IMR-90 (cell line): ENCODE results near the gene RASGRP2. TPM values are rescaled to one million over a fixed set of nuclear protein-coding genes. Genes with fewer than 3 reads are reported as not detected.

Experiments
- ATAC-seq: fragments of 200-7000 bp; cut with Tn5 transposase; 2 replicates; pipeline ENCODE4 v1.9.1; 2020; ENCODE audit warnings: low read depth, mild to moderate bottlenecking, moderate library complexity
- BruUV-seq: library from RNA; stranded (reverse); fragments of 400-500 nt; replicated peaks from 2 replicates; lab custom pipeline; 2021; lab: Mats Ljungman, UMichigan
- CTCF ChIA-PET: fragments of 300-600 bp; formaldehyde crosslinking; extraction: SDS; loops from one replicate; lab custom pipeline; 2021; ENCODE audit warnings: antibody characterized with exemption; lab: Yijun Ruan, JAX
- POLR2A ChIA-PET: fragments of 300-600 bp; sonication (Branson Sonifier 250); formaldehyde crosslinking; loops from one replicate; lab custom pipeline; 2022; ENCODE audit warnings: antibody characterized with exemption; ENCODE audit not compliant: unreplicated experiment; lab: Charles Lee
- DNase-seq: peaks from one replicate; pipeline ENCODE4 v3.0.0; 2013
- H2AFZ ChIP-seq: replicated peaks from 2 replicates; pipeline ENCODE3; 2013; ENCODE audit warnings: low read length, mild to moderate bottlenecking; ENCODE audit not compliant: poor library complexity
- H2AK5ac ChIP-seq: 2 replicates; pipeline ENCODE4 v1.6.1; 2013; ENCODE audit warnings: low read depth, low read length, inconsistent platforms
- H2AK9ac ChIP-seq: replicated peaks from 2 replicates; pipeline ENCODE3; 2013; ENCODE audit warnings: mild to moderate bottlenecking, low read depth, low read length, moderate library complexity; ENCODE audit not compliant: poor library complexity
- H2BK120ac ChIP-seq: 2 replicates; pipeline ENCODE4 v1.6.1; 2013; ENCODE audit warnings: low read depth, low read length, inconsistent platforms
- H2BK15ac ChIP-seq: 3 replicates; pipeline ENCODE4 v1.6.1; 2013; ENCODE audit warnings: low read depth, low read length, inconsistent platforms
- H2BK20ac ChIP-seq: 2 replicates; pipeline ENCODE4 v1.6.1; 2013; ENCODE audit warnings: low read depth, mild to moderate bottlenecking, inconsistent platforms, low read length, moderate library complexity
- H2BK5ac ChIP-seq: 2 replicates; pipeline ENCODE4 v1.6.1; 2013; ENCODE audit warnings: mild to moderate bottlenecking, low read depth, low read length, inconsistent platforms; ENCODE audit not compliant: poor library complexity, severe bottlenecking
- H3K14ac ChIP-seq: replicated peaks from 2 replicates; pipeline ENCODE4 v1.6.1; 2013; ENCODE audit warnings: low read depth, low read length, inconsistent platforms
- H3K18ac ChIP-seq: 2 replicates; pipeline ENCODE4 v1.6.1; 2013; ENCODE audit warnings: low read depth, low read length, control low read depth
- H3K23ac ChIP-seq: 2 replicates; pipeline ENCODE4 v1.6.1; 2013; ENCODE audit warnings: low read depth, low read length, inconsistent platforms
- H3K27ac ChIP-seq: 2 replicates; pipeline ENCODE4 v1.5.1; 2013; ENCODE audit warnings: mild to moderate bottlenecking, control low read depth, low read length; ENCODE audit not compliant: insufficient read depth
- H3K27me3 ChIP-seq: 2 replicates; pipeline ENCODE4 v1.6.1; 2013; ENCODE audit warnings: low read length; ENCODE audit not compliant: control insufficient read depth, insufficient read depth
- H3K36me3 ChIP-seq: 2 replicates; pipeline ENCODE4 v1.6.1; 2013; ENCODE audit warnings: low read length, mixed read lengths; ENCODE audit not compliant: control insufficient read depth, insufficient read depth
- H3K4ac ChIP-seq: 2 replicates; pipeline ENCODE4 v1.6.1; 2013; ENCODE audit warnings: low read depth, low read length, inconsistent platforms
- H3K4me1 ChIP-seq: 2 replicates; pipeline ENCODE4 v1.6.1; 2013; ENCODE audit warnings: low read length, mixed read lengths; ENCODE audit not compliant: control insufficient read depth, insufficient read depth
- H3K4me2 ChIP-seq: 2 replicates; pipeline ENCODE4 v1.6.1; 2013; ENCODE audit warnings: low read depth, mild to moderate bottlenecking, control low read depth, low read length, moderate library complexity
- H3K4me3 ChIP-seq: 2 replicates; pipeline ENCODE4 v1.5.1; 2013; ENCODE audit warnings: low read depth, mild to moderate bottlenecking, control low read depth, low read length, moderate library complexity; ENCODE audit not compliant: insufficient read depth
- H3K56ac ChIP-seq: 2 replicates; pipeline ENCODE4 v1.6.1; 2013; ENCODE audit warnings: low read length, inconsistent platforms; ENCODE audit not compliant: insufficient read depth; ENCODE audit errors: extremely low read depth
- H3K79me1 ChIP-seq, 2 experiments: 2 replicates each; pipeline ENCODE4 v1.6.1; 2013; ENCODE audit warnings: low read length in 2 of 2, inconsistent platforms in 1 of 2, low read depth in 1 of 2
- H3K9ac ChIP-seq: 2 replicates; pipeline ENCODE4 v1.6.1; 2013; ENCODE audit warnings: low read depth, low read length, control low read depth
- H3K9me1 ChIP-seq: 2 replicates; pipeline ENCODE4 v1.6.1; 2013; ENCODE audit warnings: low read length, inconsistent platforms; ENCODE audit not compliant: insufficient read depth
- H3K9me3 ChIP-seq: 2 replicates; pipeline ENCODE4 v1.6.1; 2013; ENCODE audit warnings: low read length; ENCODE audit not compliant: control insufficient read depth, insufficient read depth
- H4K20me1 ChIP-seq: 2 replicates; pipeline ENCODE4 v1.6.1; 2013; ENCODE audit warnings: low read length, inconsistent platforms; ENCODE audit not compliant: insufficient read depth
- H4K5ac ChIP-seq: 2 replicates; pipeline ENCODE4 v1.6.1; 2013; ENCODE audit warnings: mild to moderate bottlenecking, low read depth, low read length, control low read depth
- H4K8ac ChIP-seq, 2 experiments: 2 replicates each; pipeline ENCODE4 v1.6.1; 2013; ENCODE audit warnings: low read depth in 2 of 2, low read length in 2 of 2, control low read depth in 1 of 2, inconsistent platforms in 1 of 2
- H4K91ac ChIP-seq: 2 replicates; pipeline ENCODE4 v1.6.1; 2013; ENCODE audit warnings: low read depth, low read length, inconsistent platforms; ENCODE audit not compliant: insufficient read depth
- CEBPB ChIP-seq: IDR thresholded peaks from 2 replicates; pipeline ENCODE4 v1.6.1; 2012; ENCODE audit warnings: low read depth, low read length, improper control_type of control experiment
- FOS ChIP-seq: fragments of 150-350 bp; IDR thresholded peaks from 2 replicates; pipeline ENCODE4 v1.6.1; 2016; ENCODE audit warnings: low read depth, low read length
- MXI1 ChIP-seq: IDR thresholded peaks from 2 replicates; pipeline ENCODE4 v1.6.1; 2012; ENCODE audit warnings: low read depth, mild to moderate bottlenecking, low read length, moderate library complexity, borderline replicate concordance
- POLR2A ChIP-seq: IDR thresholded peaks from 2 replicates; pipeline ENCODE4 v1.6.1; 2012; ENCODE audit warnings: mild to moderate bottlenecking, low read depth, low read length
- SMC3 ChIP-seq: fragments of 150-350 bp; IDR thresholded peaks from 2 replicates; pipeline ENCODE4 v1.6.1; 2016; ENCODE audit warnings: low read depth, mild to moderate bottlenecking, antibody characterized with exemption, low read length, moderate library complexity
- WGBS, 2 experiments: methylation state at CpG; one replicate each; pipeline versions ENCODE4 v1.1.5 to v1.1.7; 2013; ENCODE audit warnings: missing lambda C conversion rate in 2 of 2; ENCODE audit not compliant: insufficient read length in 1 of 2; ENCODE audit errors: extremely low coverage in 2 of 2; 5-methylcytosine and 5-hydroxymethylcytosine counted together
- dilution Hi-C: fragments of 300-500 bp; cut with HindIII; formaldehyde crosslinking; loops from one replicate; pipeline ENCODE4 v1.14.3; 2018; ENCODE audit warnings: low sequenced_read_pairs; ENCODE audit not compliant: unreplicated experiment
- in situ Hi-C: fragments of 300-500 bp; cut with MboI; formaldehyde crosslinking; loops from 3 replicates; pipeline ENCODE4 v1.14.3; 2019; ENCODE audit warnings: low sequenced_read_pairs, inconsistent platforms, mixed read lengths
- intact Hi-C: fragments of 100-400 bp; cut with micrococcal nuclease; formaldehyde crosslinking; loops from 2 replicates; pipeline ENCODE4 v1.10.0; 2022
- polyA plus RNA-seq, 3 experiments: library from polyadenylated mRNA; depleted of rRNA; stranded (reverse); fragments of >200 nt; gene quantifications; 2 replicates each; pipeline ENCODE4 v1.2.3, GENCODE V29; 2012; ENCODE audit warnings: low replicate concordance in 1 of 3
- total RNA-seq: library from RNA; depleted of rRNA; stranded (reverse); fragments of >200 nt; gene quantifications from 2 replicates; pipeline ENCODE4 v1.2.3, GENCODE V29; 2012
- TF ChIP-seq, protein P1 (sequence below): conservative IDR thresholded peaks from 2 replicates; pipeline ENCODE4 v1.5.1; 2012; ENCODE audit warnings: mild to moderate bottlenecking, low read depth, low read length, improper control_type of control experiment

RASGRP2 gene
- total and polyA plus RNA-seq, 2 of the 4 experiments (the other 2 are of a cell fraction) = 1.2 TPM; not detected in 1

GRCh38 chr11:64771861-64772260, 27.9 kb upstream of the RASGRP2 start:
- no peak for DNase-seq
- H2AFZ ChIP-seq = no peak overlapping the region
- no peak overlapping the region for H2BK5ac ChIP-seq
- ChIA-PET CTCF (no interaction called here), POLR2A (no interaction called here)
- no peak overlapping the region for H2AK5ac ChIP-seq
- no peak overlapping the region for H2BK120ac ChIP-seq
- H3K36me3 ChIP-seq = peaks cover 80% of the 10 kb centered on the region
- H2AK9ac ChIP-seq = no peak overlapping the region
- intact Hi-C loops (no loop called here), dilution Hi-C loops (no loop called here), in situ Hi-C loops (no loop called here)
- no TSS peak for BruUV-seq
- H2BK20ac ChIP-seq = no peak overlapping the region
- no peak for ATAC-seq
- H4K8ac ChIP-seq = no peak overlapping the region
- no peak overlapping the region for H3K14ac ChIP-seq
- no peak overlapping the region for H3K23ac ChIP-seq
- no peaks in the 10 kb centered on the region for H3K9me3 ChIP-seq
- H3K4me2 ChIP-seq = no peak overlapping the region
- no peak overlapping the region for H2BK15ac ChIP-seq
- no peaks in the 10 kb centered on the region for H3K27me3 ChIP-seq
- no peak overlapping the region for H3K18ac ChIP-seq
- no peak overlapping the region for H3K56ac ChIP-seq
- WGBS, 2 experiments = no CpG with 5 or more reads among the region's 2 CpGs
- no peak overlapping the region for H3K27ac ChIP-seq
- peaks cover 91% of the 10 kb centered on the region for H4K20me1 ChIP-seq
- H4K91ac ChIP-seq = no peak overlapping the region
- no peak overlapping the region for H3K9ac ChIP-seq
- no peaks in the 10 kb centered on the region; the same call in 1 of the 2 replicates for H3K9me1 ChIP-seq
- peaks cover 51 to 89% of the 10 kb centered on the region in 2 experiments for H3K79me1 ChIP-seq
- H3K4me3 ChIP-seq = no peak overlapping the region
- peaks cover 1% of the 10 kb centered on the region for H3K4me1 ChIP-seq
- TF ChIP-seq, protein P1, sequence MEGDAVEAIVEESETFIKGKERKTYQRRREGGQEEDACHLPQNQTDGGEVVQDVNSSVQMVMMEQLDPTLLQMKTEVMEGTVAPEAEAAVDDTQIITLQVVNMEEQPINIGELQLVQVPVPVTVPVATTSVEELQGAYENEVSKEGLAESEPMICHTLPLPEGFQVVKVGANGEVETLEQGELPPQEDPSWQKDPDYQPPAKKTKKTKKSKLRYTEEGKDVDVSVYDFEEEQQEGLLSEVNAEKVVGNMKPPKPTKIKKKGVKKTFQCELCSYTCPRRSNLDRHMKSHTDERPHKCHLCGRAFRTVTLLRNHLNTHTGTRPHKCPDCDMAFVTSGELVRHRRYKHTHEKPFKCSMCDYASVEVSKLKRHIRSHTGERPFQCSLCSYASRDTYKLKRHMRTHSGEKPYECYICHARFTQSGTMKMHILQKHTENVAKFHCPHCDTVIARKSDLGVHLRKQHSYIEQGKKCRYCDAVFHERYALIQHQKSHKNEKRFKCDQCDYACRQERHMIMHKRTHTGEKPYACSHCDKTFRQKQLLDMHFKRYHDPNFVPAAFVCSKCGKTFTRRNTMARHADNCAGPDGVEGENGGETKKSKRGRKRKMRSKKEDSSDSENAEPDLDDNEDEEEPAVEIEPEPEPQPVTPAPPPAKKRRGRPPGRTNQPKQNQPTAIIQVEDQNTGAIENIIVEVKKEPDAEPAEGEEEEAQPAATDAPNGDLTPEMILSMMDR = no peak
- TF ChIP-seq SMC3 = no peak
- TF ChIP-seq FOS = no peak
- TF ChIP-seq MXI1 = no peak
- no peak for TF ChIP-seq CEBPB
- TF ChIP-seq POLR2A = no peak
- H3K4ac ChIP-seq = no peak overlapping the region
- H4K5ac ChIP-seq = no peak overlapping the region
